HepG2 (cell line): ENCODE results near the gene FABP2.
"Not testable (repeated sequence)": the region's sequence is repeated elsewhere in the genome, so short reads cannot be mapped to it uniquely, and the experiment has no call there.

ENCODE experiments used
- CHD2 ChIP-seq: IDR thresholded peaks from 2 replicates; pipeline ENCODE4 v1.6.1; 2011; ENCODE audit warnings: low read depth, low read length, improper control_type of control experiment
- CTCF ChIP-seq: sonication (generic); formaldehyde crosslinking; IDR thresholded peaks from 2 replicates; pipeline ENCODE4 v1.5.0; 2020; ENCODE audit warnings: mild to moderate bottlenecking, missing genetic modification reagents, moderate library complexity
- JUN ChIP-seq: sonication (generic); formaldehyde crosslinking; IDR thresholded peaks from 2 replicates; pipeline ENCODE4 v1.4.0; 2020; ENCODE audit warnings: mild to moderate bottlenecking, missing genetic modification reagents
- SALL2 ChIP-seq: sonication (generic); formaldehyde crosslinking; IDR thresholded peaks from 2 replicates; pipeline ENCODE4 v1.8.1; 2023; ENCODE audit warnings: mild to moderate bottlenecking, missing genetic modification reagents, inconsistent platforms
- SP2 ChIP-seq: sonication (generic); formaldehyde crosslinking; IDR thresholded peaks from 2 replicates; pipeline ENCODE4 v1.5.1; 2020; ENCODE audit warnings: mild to moderate bottlenecking, missing genetic modification reagents
- ZNF260 ChIP-seq: sonication (generic); formaldehyde crosslinking; IDR thresholded peaks from 2 replicates; pipeline ENCODE4 v1.4.0; 2020; ENCODE audit warnings: missing genetic modification reagents, low read depth, mild to moderate bottlenecking, borderline replicate concordance
- ZNF629 ChIP-seq: sonication (generic); formaldehyde crosslinking; conservative IDR thresholded peaks from 2 replicates; pipeline ENCODE4 v1.5.0; 2020; ENCODE audit warnings: missing genetic modification reagents

- not testable (repeated sequence) for TF ChIP-seq ZNF260 (CRISPR knock-in tag); ZNF629 (CRISPR knock-in tag); JUN (CRISPR knock-in tag); SALL2 (CRISPR knock-in tag); CHD2; CTCF; SP2 (CRISPR knock-in tag)
Measured at GRCh38 chr4:119370951-119371683, 49.2 kb upstream of the FABP2 start.
